Measurements from ENCODE around the gene SORBS1. TPM values are rescaled to one million over a fixed set of nuclear protein-coding genes. Genes with fewer than 3 reads are reported as not detected.

SORBS1 gene
- total and polyA plus RNA-seq, 9 of the 15 experiments (the other 6 are each of a cell fraction or from before 2014, with no cell fraction given), result 2.0 to 13.3 (median 6.5) TPM

GRCh38 chr10:95281206-95281605, 280.0 kb downstream of the SORBS1 start:
- Histone ChIP-seq H2AFZ (ENCODE audit: low read depth, low read length) (no peak overlapping the region), H4K20me1 (replicated peaks; ENCODE audit: control insufficient read depth, insufficient read depth, low read length) (peaks cover 15% of the 10 kb centered on the region), H3K9me1 (ENCODE audit: control insufficient read depth, insufficient read depth, low read length) (peaks cover 4% of the 10 kb centered on the region), H3K4me1 (replicated peaks in 1 of 2; ENCODE audit: control insufficient read depth in 2 of 2, insufficient read depth in 2 of 2, low read length in 2 of 2) (peaks cover 18 to 35% of the 10 kb centered on the region in 2 experiments), H3K27me3 (ENCODE audit: control insufficient read depth in 2 of 2, insufficient read depth in 2 of 2, low read length in 2 of 2) (no peaks in the 10 kb centered on the region), H3K9me3 (replicated peaks; ENCODE audit: control insufficient read depth, insufficient read depth, low read depth, low read length) (no peaks in the 10 kb centered on the region), H3K4me2 (ENCODE audit: insufficient read depth, low read length) (no peak overlapping the region), H3K4me3 (no peak overlapping the region), H3K79me2 (ENCODE audit: control insufficient read depth, insufficient read depth, low read length) (peaks cover 90% of the 10 kb centered on the region), H3K9ac (ENCODE audit: insufficient read depth in 1 of 2, low read depth in 2 of 2, low read length in 2 of 2) (no peak overlapping the region), H3K27ac (ENCODE audit: extremely low read depth, low read depth, low read length) (no peak overlapping the region), H3K36me3 (ENCODE audit: control insufficient read depth, insufficient read depth, low read length) (peaks cover 5% of the 10 kb centered on the region; the same call in 1 of the 3 replicates)
- DNase-seq (ENCODE audit: extremely low read depth in 1 of 4, low spot score in 3 of 4) (no peak), FAIRE-seq (no peak), ATAC-seq (no peak)
- no TSS peak for BruUV-seq (replicated peaks)
- WGBS (ENCODE audit: insufficient coverage, low coverage, missing lambda C conversion rate), result 56% methylated on average over 2 of the region's 2 CpGs
- TF ChIP-seq ZNF274 (IDR thresholded peaks at IDR 0.05; ENCODE audit: borderline replicate concordance, low read depth, low read length) (no peak), XRCC4 (IDR thresholded peaks at IDR 0.05; ENCODE audit: extremely low read depth, insufficient read depth, insufficient read length) (no peak), ZBTB5 (IDR thresholded peaks at IDR 0.05) (no peak), ELK1 (CRISPR knock-in tag; IDR thresholded peaks at IDR 0.05) (no peak), STAG1 (CRISPR knock-in tag; IDR thresholded peaks at IDR 0.05; ENCODE audit: borderline replicate concordance) (no peak), ZNF197 (CRISPR knock-in tag; IDR thresholded peaks at IDR 0.05; ENCODE audit: low read depth) (no peak), RBM25 (IDR thresholded peaks at IDR 0.05; ENCODE audit: low read depth, low read length, severe bottlenecking) (no peak), RBBP5 (IDR thresholded peaks at IDR 0.05; ENCODE audit: borderline replicate concordance, insufficient read depth, low read length, poor library complexity, severe bottlenecking) (no peak), TEAD2 (tag; IDR thresholded peaks at IDR 0.05) (no peak), POLR2B (IDR thresholded peaks at IDR 0.05; ENCODE audit: low read depth, partially characterized antibody) (no peak), NCOR1 (IDR thresholded peaks at IDR 0.05) (no peak), FOXJ2 (tag; IDR thresholded peaks at IDR 0.05) (no peak), RBM39 (optimal IDR thresholded peaks at IDR 0.05; ENCODE audit: low read depth, low read length) (no peak), ZMIZ1 (IDR thresholded peaks at IDR 0.05; ENCODE audit: low read depth in 2 of 2, low read length in 2 of 2) (no peak), SMARCA4 (IDR thresholded peaks at IDR 0.05) (no peak), SMAD3 (CRISPR knock-in tag; conservative IDR thresholded peaks at IDR 0.05) (no peak), ZNF778 (CRISPR knock-in tag; IDR thresholded peaks at IDR 0.05) (no peak), NONO (IDR thresholded peaks at IDR 0.05; ENCODE audit: low read depth in 2 of 2, low read length in 1 of 2) (no peak)
- intact Hi-C loops (cut with micrococcal nuclease), result no loop called here
- in situ Hi-C loops (cut with MboI), result no loop called here
- ChIA-PET POLR2A (no interaction called here), CTCF (ENCODE audit: low intra/inter-chr PET ratio) (no interaction called here)
